HepG2 (cell line): ENCODE results near the gene CACNA2D1.

ENCODE experiments used
- CREM ChIP-seq, 2 experiments: sonication (generic) in 1 of 2; formaldehyde crosslinking in 1 of 2; IDR thresholded peaks; 2 replicates each; pipeline versions ENCODE4 v1.4.0 to v1.6.1; 2016 to 2020; ENCODE audit warnings: antibody characterized with exemption in 1 of 2, mild to moderate bottlenecking in 1 of 2, missing genetic modification reagents in 1 of 2
- DZIP1 ChIP-seq: sonication (generic); formaldehyde crosslinking; IDR thresholded peaks from 2 replicates; pipeline ENCODE4 v1.5.0; 2020; ENCODE audit warnings: mild to moderate bottlenecking, missing genetic modification reagents
- HBP1 ChIP-seq: IDR thresholded peaks from 2 replicates; pipeline ENCODE4 v1.6.1; 2016; ENCODE audit warnings: low read depth, control low read depth
- HDAC6 ChIP-seq: fragments of 200-600 bp; sonication (generic); IDR thresholded peaks from 2 replicates; pipeline ENCODE4 v1.7.0; 2017; ENCODE audit warnings: mild to moderate bottlenecking, antibody characterized with exemption, low read length, low read depth
- PATZ1 ChIP-seq: sonication (generic); formaldehyde crosslinking; IDR thresholded peaks from 2 replicates; pipeline ENCODE4 v1.4.0; 2020; ENCODE audit warnings: missing genetic modification reagents
- POLR2A ChIP-seq, 2 experiments: IDR thresholded peaks; 2 replicates each; pipeline ENCODE4 v1.6.1; 2011; ENCODE audit warnings: low read depth in 2 of 2, low read length in 2 of 2, mild to moderate bottlenecking in 1 of 2, moderate library complexity in 1 of 2; ENCODE audit not compliant: insufficient read depth in 1 of 2
- POLR2AphosphoS5 ChIP-seq: IDR thresholded peaks from 2 replicates; pipeline ENCODE4 v1.6.1; 2012; ENCODE audit warnings: low read depth, low read length
- PPARG ChIP-seq: conservative IDR thresholded peaks from 2 replicates; pipeline ENCODE4 v1.6.1; 2016; ENCODE audit warnings: missing biosample characterization, missing genetic modification reagents
- REXO4 ChIP-seq: sonication (generic); formaldehyde crosslinking; IDR thresholded peaks from 2 replicates; pipeline ENCODE4 v1.8.0; 2022; ENCODE audit warnings: missing genetic modification reagents, mild to moderate bottlenecking, borderline replicate concordance
- RFXAP ChIP-seq: sonication (generic); formaldehyde crosslinking; IDR thresholded peaks from 2 replicates; pipeline ENCODE4 v1.4.0; 2020; ENCODE audit warnings: missing genetic modification reagents, borderline replicate concordance
- SAP130 ChIP-seq: IDR thresholded peaks from 2 replicates; pipeline ENCODE4 v1.6.1; 2016; ENCODE audit warnings: low read depth
- STAT6 ChIP-seq: sonication (generic); formaldehyde crosslinking; IDR thresholded peaks from 2 replicates; pipeline ENCODE4 v1.4.0; 2020; ENCODE audit warnings: missing genetic modification reagents, mild to moderate bottlenecking, borderline replicate concordance
- ZKSCAN1 ChIP-seq: fragments of 150-350 bp; IDR thresholded peaks from 2 replicates; pipeline ENCODE4 v1.6.1; 2014; ENCODE audit warnings: low read length
- ZXDC ChIP-seq: sonication (generic); formaldehyde crosslinking; IDR thresholded peaks from 2 replicates; pipeline ENCODE4 v1.5.0; 2020; ENCODE audit warnings: mild to moderate bottlenecking, missing genetic modification reagents

DNA sequence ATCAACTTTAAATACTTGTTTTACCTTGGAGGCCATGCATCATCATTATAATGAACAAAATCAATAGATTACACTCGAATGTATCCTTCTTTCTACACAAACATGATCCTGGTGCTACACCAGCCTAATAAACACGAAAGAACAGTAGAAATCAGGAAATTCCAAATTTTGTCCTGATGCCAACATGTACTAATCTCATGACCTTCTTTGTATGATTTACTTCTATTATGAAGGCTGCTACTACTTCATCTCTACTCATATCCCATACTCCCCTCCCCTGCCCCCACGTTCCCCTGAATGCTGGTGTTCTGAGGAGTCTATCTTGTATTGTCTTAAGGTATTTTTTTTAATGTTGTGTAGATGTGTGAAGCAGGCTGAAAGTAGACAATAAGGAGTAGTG, 315.0 kb downstream of the CACNA2D1 start:
- TF ChIP-seq PPARG (CRISPR knock-in tag) (no peak), POLR2AphosphoS5 (no peak), POLR2A (IDR thresholded peaks at IDR 0.05; ENCODE audit: insufficient read depth in 1 of 2, low read depth in 2 of 2, low read length in 2 of 2) (no peak), ZKSCAN1 (no peak), SAP130 (CRISPR knock-in tag) (no peak), CREM (IDR thresholded peaks at IDR 0.05) (no peak), CREM (CRISPR knock-in tag; IDR thresholded peaks at IDR 0.05) (no peak), REXO4 (no peak), HDAC6 (no peak), RFXAP (CRISPR knock-in tag) (no peak), HBP1 (CRISPR knock-in tag) (no peak), PATZ1 (CRISPR knock-in tag) (no peak), STAT6 (CRISPR knock-in tag) (no peak), ZXDC (CRISPR knock-in tag) (no peak), DZIP1 (CRISPR knock-in tag) (no peak)
